ENCODE measurements around the gene MSL3.

MSL3 gene

DNA sequence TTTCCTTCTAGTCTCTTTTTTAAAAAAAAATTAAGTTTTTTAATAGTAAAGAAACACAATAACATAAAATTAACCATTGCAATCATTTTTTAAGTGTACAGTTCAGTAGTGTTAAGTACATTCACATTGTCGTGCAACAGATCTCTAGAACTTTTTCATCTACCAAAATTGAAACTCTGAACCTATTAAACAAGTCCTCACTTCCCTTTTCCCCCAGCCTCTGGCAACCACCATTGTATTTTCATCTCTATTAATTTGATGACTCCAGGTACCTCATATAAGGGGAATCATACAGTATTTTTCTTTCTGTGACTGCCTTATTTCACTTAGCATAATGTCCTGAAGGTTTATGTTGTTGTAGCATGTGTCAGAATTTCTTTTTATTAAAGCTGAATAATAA lies 31.8 kb downstream of the MSL3 start:
- H3K4me3 ChIP-seq (ENCODE audit: low read length): no peak overlapping the region
- no peak overlapping the region for H3K9ac ChIP-seq (ENCODE audit: low read length)
- H3K36me3 ChIP-seq (ENCODE audit: control insufficient read depth, low read depth, low read length): no peaks in the 10 kb centered on the region
- H3K27me3 ChIP-seq (ENCODE audit: control insufficient read depth, insufficient read depth, low read length): no peaks in the 10 kb centered on the region
- no peaks in the 10 kb centered on the region for H3K9me3 ChIP-seq (ENCODE audit: control insufficient read depth, low read depth, low read length)
- H3K4me1 ChIP-seq (ENCODE audit: control insufficient read depth, low read depth, low read length): peaks cover 6% of the 10 kb centered on the region
- no peak overlapping the region for H3K27ac ChIP-seq (ENCODE audit: low read length)

DNA sequence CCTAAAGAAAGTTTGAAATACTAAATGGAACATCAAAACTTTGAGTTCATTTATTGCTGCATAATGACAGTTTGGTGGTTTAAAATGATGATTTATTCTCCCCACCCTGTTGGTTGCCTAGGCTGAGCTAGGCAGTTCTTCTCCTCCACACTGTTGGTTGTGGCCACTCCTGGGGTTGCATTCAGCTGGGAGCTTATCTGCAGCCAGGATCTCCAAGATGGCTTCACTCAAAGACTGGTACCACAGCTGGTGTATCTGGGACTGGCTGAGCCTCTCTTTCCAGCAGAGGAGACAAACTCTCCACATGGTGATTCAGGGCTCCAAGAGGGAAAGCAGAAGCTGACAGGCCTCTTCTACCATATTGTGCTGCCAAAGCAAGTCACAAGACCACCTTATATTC lies 33.1 kb downstream of the MSL3 start:
- Histone ChIP-seq H3K4me1 (ENCODE audit: control insufficient read depth, low read depth, low read length) (peaks cover 6% of the 10 kb centered on the region), H3K36me3 (ENCODE audit: control insufficient read depth, low read depth, low read length) (no peaks in the 10 kb centered on the region), H3K9me3 (ENCODE audit: control insufficient read depth, low read depth, low read length) (no peaks in the 10 kb centered on the region), H3K27me3 (ENCODE audit: control insufficient read depth, insufficient read depth, low read length) (no peaks in the 10 kb centered on the region), H3K9ac (ENCODE audit: low read length) (no peak overlapping the region), H3K4me3 (ENCODE audit: low read length) (no peak overlapping the region), H3K27ac (ENCODE audit: low read length) (no peak overlapping the region)

- no peaks in the 10 kb centered on the region for H3K27me3 ChIP-seq (ENCODE audit: control insufficient read depth, insufficient read depth, low read length)
- peaks cover 6% of the 10 kb centered on the region for H3K4me1 ChIP-seq (ENCODE audit: control insufficient read depth, low read depth, low read length)
- H3K9ac ChIP-seq (ENCODE audit: low read length): no peak overlapping the region
- no peak overlapping the region for H3K27ac ChIP-seq (ENCODE audit: low read length)
- H3K36me3 ChIP-seq (ENCODE audit: control insufficient read depth, low read depth, low read length): no peaks in the 10 kb centered on the region
- no peak overlapping the region for H3K4me3 ChIP-seq (ENCODE audit: low read length)
- H3K9me3 ChIP-seq (ENCODE audit: control insufficient read depth, low read depth, low read length): no peaks in the 10 kb centered on the region
These were observed 33.5 kb downstream of the MSL3 start for GRCh38 chrX:11791537-11791936.

DNA sequence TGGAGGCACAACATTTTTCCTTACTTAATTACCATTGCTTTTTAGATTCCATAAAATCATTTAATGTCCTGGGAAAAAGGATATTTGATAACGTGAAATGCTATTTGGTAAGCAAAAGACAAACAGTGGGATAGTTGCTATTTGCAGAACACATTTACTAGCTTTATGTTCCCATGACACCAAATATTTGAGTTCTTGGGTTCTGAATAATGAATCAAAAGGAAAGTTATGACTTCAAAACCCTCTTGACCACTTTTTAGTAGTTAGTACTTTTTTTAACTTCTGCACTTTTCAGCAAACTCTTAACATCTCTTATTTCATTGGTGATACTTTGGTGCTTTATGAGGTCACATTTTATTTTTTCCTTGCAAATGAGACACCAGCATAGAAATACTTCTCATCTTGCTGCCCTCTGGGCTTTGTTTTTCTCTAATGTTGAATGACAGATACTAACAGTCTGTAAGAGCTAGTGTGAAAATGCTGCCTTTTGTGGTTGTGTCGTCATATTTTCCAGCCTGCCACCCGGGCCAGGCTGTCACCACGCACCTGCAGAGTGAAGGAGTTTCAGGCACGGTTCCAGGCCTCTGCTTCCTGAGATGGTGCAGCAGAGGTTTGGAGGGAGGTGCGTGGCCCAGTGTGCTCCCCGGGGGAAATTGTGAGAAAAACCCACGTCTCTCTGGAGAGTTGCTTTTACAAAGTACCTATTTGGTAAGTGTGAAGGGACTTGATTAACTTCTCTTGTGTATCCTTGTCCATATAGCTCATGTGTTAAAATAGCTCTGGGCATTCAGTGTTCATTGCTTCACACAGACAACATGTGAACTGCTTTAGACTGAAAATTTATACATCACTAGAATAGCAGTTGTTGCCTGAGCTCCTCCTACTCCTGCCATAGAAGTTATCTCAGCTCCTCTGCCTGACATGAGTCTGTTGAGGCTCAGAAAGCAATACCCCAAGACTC lies 34.7 kb downstream of the MSL3 start:
- Histone ChIP-seq H3K36me3 (ENCODE audit: control insufficient read depth, low read depth, low read length) (no peaks in the 10 kb centered on the region), H3K4me3 (ENCODE audit: low read length) (no peak overlapping the region), H3K27me3 (ENCODE audit: control insufficient read depth, insufficient read depth, low read length) (no peaks in the 10 kb centered on the region), H3K9ac (ENCODE audit: low read length) (no peak overlapping the region), H3K27ac (ENCODE audit: low read length) (no peak overlapping the region), H3K9me3 (ENCODE audit: control insufficient read depth, low read depth, low read length) (no peaks in the 10 kb centered on the region), H3K4me1 (ENCODE audit: control insufficient read depth, low read depth, low read length) (peaks cover 6% of the 10 kb centered on the region)

- H3K27ac ChIP-seq (ENCODE audit: low read length): no peak overlapping the region
- H3K36me3 ChIP-seq (ENCODE audit: control insufficient read depth, low read depth, low read length): no peaks in the 10 kb centered on the region
- no peak overlapping the region for H3K9ac ChIP-seq (ENCODE audit: low read length)
- H3K27me3 ChIP-seq (ENCODE audit: control insufficient read depth, insufficient read depth, low read length): no peaks in the 10 kb centered on the region
- H3K4me3 ChIP-seq (ENCODE audit: low read length): no peak overlapping the region
- H3K9me3 ChIP-seq (ENCODE audit: control insufficient read depth, low read depth, low read length): no peaks in the 10 kb centered on the region
- peaks cover 6% of the 10 kb centered on the region for H3K4me1 ChIP-seq (ENCODE audit: control insufficient read depth, low read depth, low read length)
These were observed 35.7 kb downstream of the MSL3 start for GRCh38 chrX:11793734-11794133.

- H3K4me1 ChIP-seq (ENCODE audit: control insufficient read depth, low read depth, low read length): no peaks in the 10 kb centered on the region
- no peaks in the 10 kb centered on the region for H3K9me3 ChIP-seq (ENCODE audit: control insufficient read depth, low read depth, low read length)
- H3K36me3 ChIP-seq (ENCODE audit: control insufficient read depth, low read depth, low read length): no peaks in the 10 kb centered on the region
- H3K27ac ChIP-seq (ENCODE audit: low read length): no peak overlapping the region
- no peak overlapping the region for H3K9ac ChIP-seq (ENCODE audit: low read length)
- H3K27me3 ChIP-seq (ENCODE audit: control insufficient read depth, insufficient read depth, low read length): no peaks in the 10 kb centered on the region
- no peak overlapping the region for H3K4me3 ChIP-seq (ENCODE audit: low read length)
These were observed 55.3 kb downstream of the MSL3 start for GRCh38 chrX:11813341-11813740.

All from iPS-18a (cell line).